OCI-LY1 (cell line): ENCODE data around the gene KATNAL2.

ENCODE experiments used
- CTCF ChIP-seq: fragments of 200-600 bp; sonication (generic), shearing (Covaris generic); IDR thresholded peaks from 2 replicates; pipeline ENCODE4 v1.5.1; 2017; ENCODE audit warnings: mild to moderate bottlenecking, antibody characterized with exemption, low read length, moderate library complexity, mixed read lengths
- EZH2 ChIP-seq: fragments of 200-600 bp; sonication (generic), shearing (Covaris generic); IDR thresholded peaks from 2 replicates; pipeline ENCODE4 v1.8.0; 2017; ENCODE audit warnings: borderline replicate concordance, mixed run types, mild to moderate bottlenecking, antibody characterized with exemption, low read length, moderate library complexity, mixed read lengths

- TF ChIP-seq CTCF (no peak), EZH2 (no peak)
These were observed 18.0 kb upstream of the KATNAL2 start for GRCh38 chr18:46899274-46899948.
